Fibroblast of gingiva (primary cell): Measurements from ENCODE around the gene ZNF865.

Experiments used
- DNase-seq: peaks from one replicate; pipeline ENCODE4 v3.0.0-alpha.2; 2011; ENCODE audit warnings: low read depth

The ZNF865 gene

DNA sequence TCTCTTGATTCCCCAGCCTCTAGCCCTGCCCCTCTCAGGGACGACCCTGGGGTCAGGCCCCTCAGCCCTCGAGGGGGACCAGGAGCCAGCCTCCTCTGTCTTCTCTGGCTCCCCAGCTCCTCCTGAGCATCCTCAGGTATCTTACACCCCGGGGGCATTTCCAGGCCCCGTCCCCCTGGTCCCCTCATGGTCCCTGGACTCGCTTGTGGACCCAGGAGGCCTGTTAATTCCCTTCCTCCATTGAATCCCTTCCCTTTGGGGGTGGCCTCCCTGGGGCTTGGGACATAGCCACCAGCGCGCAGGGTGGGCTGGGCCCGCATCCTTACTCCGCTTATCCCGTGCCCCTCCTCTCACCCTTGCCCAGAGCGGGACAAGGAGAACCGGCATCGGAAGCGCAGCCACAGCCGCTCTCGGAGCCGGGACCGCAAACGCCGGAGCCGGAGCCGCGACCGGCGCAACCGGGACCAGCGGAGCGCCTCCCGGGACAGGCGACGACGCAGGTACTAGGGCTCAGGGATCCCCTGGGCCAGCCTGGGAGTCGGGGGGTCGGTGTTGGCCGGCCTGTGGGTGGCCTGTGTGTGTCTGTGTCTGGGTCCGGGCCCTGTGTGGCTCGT lies 53.5 kb downstream of the ZNF865 start:
- no peak for DNase-seq

DNA sequence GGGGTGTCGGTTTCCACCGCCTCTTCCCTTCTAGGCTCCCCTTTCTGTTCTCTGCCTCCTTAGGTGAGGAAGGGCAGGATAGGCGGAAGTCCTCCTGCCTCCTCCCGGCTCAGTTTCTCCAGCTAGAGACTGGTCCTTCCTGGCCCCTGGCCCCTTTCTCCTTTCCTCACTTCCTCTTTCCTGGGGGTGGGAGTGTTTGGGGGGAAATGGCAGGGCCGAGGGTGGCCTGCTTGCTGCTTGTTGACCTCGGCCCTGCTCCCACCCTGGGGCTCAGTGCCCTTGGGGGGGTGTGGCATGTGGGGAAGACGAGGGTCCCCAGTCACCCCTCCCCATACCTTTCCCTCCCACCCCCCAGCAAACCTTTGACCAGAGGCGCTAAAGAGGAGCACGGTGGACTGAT lies 54.4 kb downstream of the ZNF865 start:
- no peak for DNase-seq

DNA sequence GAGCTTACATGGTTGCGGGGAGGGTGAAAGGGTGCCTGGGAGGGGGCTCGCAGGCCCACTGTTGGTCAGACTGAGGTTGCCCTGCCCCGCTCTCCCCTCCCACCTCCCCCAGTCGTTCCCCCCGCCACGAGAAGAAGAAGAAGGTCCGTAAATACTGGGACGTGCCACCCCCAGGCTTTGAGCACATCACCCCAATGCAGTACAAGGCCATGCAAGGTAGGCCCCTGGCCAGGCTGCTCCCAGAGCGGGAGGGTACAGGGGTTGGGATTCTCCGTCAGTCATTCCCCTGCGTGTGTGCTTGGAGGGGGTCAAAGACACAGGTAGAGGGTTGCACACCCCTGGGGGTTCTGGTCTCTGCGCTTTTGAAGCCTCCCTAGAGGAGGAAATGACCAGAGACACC lies 55.0 kb downstream of the ZNF865 start:
- DNase-seq = no peak

DNA sequence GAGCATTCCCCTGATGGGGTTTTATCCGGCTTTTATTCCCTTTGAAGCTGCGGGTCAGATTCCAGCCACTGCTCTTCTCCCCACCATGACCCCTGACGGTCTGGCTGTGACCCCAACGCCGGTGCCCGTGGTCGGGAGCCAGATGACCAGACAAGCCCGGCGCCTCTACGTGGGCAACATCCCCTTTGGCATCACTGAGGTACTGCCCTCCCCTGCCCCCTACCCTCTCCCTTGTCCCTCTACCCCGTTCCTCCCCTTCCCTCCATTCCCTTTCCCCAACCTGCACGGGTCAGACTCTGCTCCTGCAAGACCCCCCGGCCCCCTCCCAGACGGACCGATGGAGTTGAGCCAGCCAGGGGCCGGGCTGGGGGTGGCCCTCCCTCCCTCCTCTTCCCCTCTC lies 55.5 kb downstream of the ZNF865 start:
- no peak for DNase-seq

DNA sequence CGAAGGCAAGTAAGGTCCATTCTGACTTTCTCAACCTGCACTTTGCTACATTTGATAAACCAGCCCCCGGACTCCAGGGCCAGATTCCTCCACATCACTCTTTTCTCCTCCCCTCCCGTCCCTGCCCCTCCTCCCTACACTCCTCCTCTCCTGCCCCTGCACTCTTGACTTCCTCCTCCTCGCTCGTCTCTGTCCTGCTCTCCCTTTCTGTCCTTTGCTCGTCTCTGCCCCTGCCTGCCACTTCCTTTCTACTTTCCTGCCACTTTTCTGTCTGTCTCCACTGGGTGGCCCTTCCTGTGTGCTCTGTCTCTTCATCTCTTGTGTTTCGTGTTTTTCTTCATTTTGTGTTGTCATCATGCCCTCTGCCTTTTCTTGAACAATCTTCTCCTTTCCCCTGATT lies 56.4 kb downstream of the ZNF865 start:
- no peak for DNase-seq

DNA sequence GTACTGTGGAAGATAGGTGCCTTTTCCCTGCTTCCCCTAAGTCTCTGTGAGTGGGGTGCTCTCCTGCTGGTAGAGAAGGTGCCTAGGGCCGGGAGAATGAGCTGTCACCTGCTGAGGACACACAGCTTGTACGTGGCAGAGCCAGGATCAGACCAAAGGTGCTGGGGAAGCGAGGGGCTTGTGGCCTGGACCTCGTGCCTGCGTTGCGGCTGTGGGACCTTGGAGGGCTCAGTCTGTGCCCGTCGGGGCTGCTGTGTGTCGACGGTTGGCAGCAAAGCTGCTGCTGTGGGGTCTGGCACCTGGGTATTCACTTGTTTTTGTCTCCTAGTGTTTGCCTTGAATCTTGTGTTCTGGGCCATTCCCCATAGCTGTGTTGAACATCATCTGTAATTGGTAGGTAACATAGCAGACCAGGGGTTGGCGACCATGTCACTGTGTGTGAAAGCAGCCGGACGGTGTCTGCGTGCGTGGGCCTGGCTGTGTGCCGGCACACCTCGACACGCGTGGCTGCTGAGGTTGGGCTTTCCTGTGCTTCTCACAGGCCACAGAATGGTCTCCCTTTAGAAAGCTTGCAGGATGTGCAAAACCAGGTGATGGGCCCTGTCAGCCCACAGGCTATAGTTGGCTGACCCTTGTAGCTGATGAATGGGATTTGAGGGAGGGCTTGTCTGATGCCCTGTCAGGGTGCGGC lies 58.5 kb downstream of the ZNF865 start:
- no peak for DNase-seq

DNA sequence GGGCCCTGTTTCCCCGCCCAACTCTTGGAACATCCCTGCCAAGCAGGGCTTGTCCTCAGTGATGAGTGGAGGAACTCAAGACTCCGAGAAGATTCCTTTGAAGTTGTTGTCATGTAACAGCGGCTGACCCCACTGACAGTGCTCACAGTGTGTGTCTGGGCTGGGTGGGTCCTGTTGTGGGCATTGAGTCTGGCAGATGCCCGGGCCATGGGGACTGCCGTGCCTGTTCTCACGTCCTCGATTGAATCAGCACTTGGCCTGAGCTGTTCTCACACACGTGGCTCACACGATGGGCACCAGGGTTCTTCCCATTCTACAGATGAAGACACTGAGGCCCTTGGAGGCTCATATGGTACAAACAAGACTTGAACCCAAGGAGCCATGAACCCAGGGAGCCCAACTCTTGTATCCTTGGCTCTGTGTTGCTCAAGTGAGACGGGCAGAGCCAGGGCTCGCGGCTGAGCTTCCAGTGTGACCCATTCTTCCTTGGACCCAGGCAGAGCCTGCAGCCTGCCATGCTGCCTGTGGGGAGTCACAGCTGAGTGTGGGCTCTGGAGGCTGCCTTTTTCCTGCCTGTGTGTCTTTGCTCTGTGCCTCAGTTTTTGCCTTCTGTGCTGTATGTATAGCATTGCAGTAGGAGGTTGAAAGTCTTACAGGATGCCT lies 61.0 kb downstream of the ZNF865 start:
- DNase-seq = no peak
